Fibroblast of peridontal ligament (primary cell): ENCODE results near the gene ERC1.
"Not testable (repeated sequence)": the region's sequence is repeated elsewhere in the genome, so short reads cannot be mapped to it uniquely, and the experiment has no call there.

Experiments used
- DNase-seq: peaks from one replicate; pipeline ENCODE4 v3.0.0-alpha.2; 2010; ENCODE audit errors: extremely low read depth

The ERC1 gene

DNA sequence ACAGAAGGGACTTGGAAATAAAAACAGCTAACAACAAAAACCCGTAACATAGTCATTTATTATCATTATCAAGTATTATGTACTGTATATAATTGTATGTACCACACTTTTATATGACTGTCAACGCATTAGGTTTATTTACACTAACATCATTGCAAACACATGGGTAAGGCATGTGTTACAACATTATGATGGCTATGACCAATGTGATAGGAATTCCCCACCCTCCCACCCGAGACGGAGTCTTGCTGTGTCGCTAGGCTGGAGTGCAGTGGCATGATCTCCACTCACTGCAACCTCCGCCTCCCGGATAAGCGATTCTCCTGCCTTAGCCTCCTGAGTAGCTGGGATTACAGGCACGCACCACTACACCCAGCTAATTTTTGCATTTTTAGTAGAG, 82.6 kb downstream of the ERC1 start:
- DNase-seq, result no peak

GRCh38 chr12:1077036-1077803, 86.2 kb downstream of the ERC1 start:
- no peak for DNase-seq

- no peak for DNase-seq
Measured at GRCh38 chr12:1078002-1078401, 87.0 kb downstream of the ERC1 start.

GRCh38 chr12:1080520-1081223, 89.6 kb downstream of the ERC1 start:
- DNase-seq, result no peak

DNA sequence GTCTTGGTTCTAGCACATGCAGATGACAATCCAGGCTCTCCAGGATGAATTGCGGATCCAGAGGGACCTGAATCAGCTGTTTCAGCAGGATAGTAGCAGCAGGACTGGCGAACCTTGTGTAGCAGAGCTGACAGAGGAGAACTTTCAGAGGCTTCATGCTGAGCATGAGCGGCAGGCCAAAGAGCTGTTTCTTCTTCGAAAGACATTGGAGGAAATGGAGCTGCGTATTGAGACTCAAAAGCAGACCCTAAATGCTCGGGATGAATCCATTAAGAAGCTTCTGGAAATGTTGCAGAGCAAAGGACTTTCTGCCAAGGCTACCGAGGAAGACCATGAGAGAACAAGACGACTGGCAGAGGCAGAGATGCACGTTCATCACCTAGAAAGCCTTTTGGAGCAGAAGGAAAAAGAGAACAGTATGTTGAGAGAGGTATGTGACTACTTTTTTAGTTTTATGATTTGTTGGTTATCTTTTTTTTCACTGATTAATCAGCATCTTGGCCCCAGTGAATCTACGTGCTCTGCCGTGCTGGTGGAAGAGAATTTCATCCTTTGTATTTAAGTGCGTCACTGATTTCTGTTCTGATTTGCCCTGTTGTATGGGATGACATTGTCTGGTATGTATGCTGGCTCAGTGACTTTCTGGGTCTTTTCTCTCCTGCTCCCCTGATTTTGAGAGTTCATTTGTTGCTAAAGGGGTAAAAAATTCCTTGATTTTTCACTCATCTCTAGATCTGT, 92.3 kb downstream of the ERC1 start:
- peak; percentile 42 for DNase-seq

GRCh38 chr12:1083889-1084262, 92.9 kb downstream of the ERC1 start:
- peak; percentile 64 for DNase-seq

GRCh38 chr12:1091350-1091749, 100.3 kb downstream of the ERC1 start:
- DNase-seq, result no peak

GRCh38 chr12:1093166-1093751, 102.2 kb downstream of the ERC1 start:
- peak; percentile 78 for DNase-seq

- no peak for DNase-seq
Measured at GRCh38 chr12:1094714-1095113, 103.7 kb downstream of the ERC1 start.

- no peak for DNase-seq
Measured at GRCh38 chr12:1099158-1099557, 108.1 kb downstream of the ERC1 start.

DNA sequence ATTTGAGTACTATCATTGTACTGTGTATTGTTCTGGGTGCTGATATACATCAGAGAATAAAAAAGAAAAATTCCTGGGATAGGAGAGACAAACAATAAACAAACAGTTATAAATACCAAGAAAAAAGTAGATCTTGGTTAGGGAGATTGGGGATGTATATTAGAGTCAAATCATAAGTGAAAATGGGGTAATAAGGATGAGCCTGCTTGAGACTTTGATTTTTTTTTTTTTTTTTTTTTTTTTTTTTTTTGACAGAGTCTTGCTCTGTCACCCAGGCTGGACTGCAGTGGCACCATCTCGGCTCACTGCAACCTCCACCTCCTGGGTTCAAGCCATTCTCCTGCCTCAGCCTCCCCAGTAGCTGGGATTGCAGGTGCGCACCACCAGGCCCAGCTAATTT, 108.6 kb downstream of the ERC1 start:
- not testable (repeated sequence) for DNase-seq

- DNase-seq, result no peak
Measured at GRCh38 chr12:1102115-1102514, 111.1 kb downstream of the ERC1 start.

DNA sequence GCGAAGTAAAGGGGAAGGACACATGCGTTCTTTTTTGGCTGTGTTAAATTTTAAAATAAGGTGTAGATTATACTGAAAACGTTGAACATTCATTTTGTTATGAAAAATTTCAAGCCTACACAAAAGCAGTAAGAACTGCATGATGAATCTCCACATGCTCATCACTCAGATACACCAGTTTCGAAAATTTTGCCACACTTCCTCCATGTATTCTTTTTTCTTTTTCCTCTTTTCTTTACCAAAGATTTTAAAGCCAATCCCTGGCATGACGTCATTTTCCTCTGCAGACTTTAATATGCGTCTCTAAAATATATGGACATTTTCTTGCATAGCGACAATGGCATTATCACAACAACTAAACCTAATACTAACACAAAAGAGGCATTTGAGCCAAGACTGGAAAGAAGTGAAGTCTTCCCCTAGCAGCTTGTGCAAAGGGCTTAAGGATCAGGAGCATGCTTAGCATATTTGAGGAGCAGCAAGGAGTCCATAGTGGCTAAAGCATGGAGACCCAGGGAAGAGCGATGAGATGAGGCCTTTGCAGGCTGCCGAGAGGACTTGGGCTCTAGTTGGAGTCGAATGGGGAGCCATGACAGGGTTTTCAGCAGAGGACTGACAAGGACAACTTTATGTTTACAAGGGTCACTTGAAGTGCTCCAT, 111.9 kb downstream of the ERC1 start:
- DNase-seq, result no peak

DNA sequence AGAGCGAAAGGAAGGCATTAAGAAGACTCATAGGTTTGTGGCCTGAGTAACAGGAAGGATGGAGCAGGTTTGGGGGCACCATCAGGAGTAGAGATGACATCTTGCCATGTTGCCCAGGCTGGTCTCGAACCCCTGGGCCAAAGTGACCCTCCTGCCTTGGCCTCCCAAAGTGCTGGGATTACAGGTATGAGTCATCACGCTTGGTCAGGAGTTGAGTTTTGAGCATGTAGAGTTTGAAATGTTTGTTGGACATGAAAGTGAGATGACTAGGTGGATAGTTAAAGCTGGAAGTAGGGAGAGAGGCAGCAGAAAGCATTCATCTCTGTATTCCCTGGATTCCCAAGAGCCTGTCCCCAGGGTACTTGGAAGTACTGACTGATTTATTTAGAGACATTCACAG, 112.6 kb downstream of the ERC1 start:
- no peak for DNase-seq

GRCh38 chr12:1104088-1104800, 113.2 kb downstream of the ERC1 start:
- no peak for DNase-seq

GRCh38 chr12:1107669-1108068, 116.6 kb downstream of the ERC1 start:
- no peak for DNase-seq

- no peak for DNase-seq
Measured at GRCh38 chr12:1108276-1108675, 117.3 kb downstream of the ERC1 start.

DNA sequence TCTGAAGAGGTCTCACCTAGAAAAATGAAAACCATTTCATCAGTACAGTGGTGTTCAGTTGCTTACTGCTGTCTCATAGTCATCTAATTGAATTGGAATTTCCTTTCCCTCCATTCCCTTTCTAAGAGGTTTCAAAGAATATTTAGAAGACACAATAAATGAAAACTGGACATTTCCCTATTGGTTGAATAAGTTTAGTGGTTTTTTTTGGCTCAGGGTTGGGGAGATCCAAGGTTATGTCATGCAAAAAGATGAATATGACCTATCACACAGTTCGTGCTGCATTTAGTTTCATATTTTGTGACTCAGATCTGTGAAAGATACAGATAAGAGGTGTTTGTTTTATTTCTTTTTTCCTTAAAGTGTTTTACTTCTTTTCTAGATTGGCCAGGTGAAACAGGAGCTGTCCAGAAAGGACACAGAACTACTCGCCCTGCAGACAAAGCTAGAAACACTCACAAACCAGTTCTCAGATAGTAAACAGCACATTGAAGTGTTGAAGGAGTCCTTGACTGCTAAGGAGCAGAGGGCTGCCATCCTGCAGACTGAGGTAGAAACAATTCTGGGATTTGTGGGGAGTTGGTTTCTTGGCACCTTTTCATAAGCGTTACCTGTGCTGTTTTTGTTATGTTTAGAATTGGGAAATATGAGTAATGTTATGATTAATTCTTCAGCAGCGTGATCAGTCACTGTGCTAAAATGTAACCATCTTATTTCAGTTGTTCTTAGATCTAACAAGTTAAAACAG, 124.6 kb downstream of the ERC1 start:
- DNase-seq, result peak; percentile 75

- DNase-seq, result peak; percentile 38
Measured at GRCh38 chr12:1117371-1117770, 126.3 kb downstream of the ERC1 start.

GRCh38 chr12:1117970-1118563, 127.0 kb downstream of the ERC1 start:
- DNase-seq, result peak; percentile 87
